Measurements from ENCODE around the gene NELFA.

NELFA gene

GRCh38 chr4:1982124-1983052 lies 26.4 kb downstream of the NELFA start:
- H3K4me3 ChIP-seq (ENCODE audit: low read depth, low read length): no peak overlapping the region

GRCh38 chr4:1981251-1982058 lies 27.3 kb downstream of the NELFA start:
- DNase-seq: no peak
- in situ Hi-C loops (cut with HindIII; ENCODE audit: low pct_ligation_motif_present, low sequenced_read_pairs): no loop called here
- TF ChIP-seq CTCF (IDR thresholded peaks at IDR 0.05; ENCODE audit: low read depth, low read length, missing control alignments): no peak
- Histone ChIP-seq H3K4me3 (ENCODE audit: low read depth, low read length) (no peak overlapping the region), H3K27ac (no peak overlapping the region), H3K27me3 (replicated peaks) (no peaks in the 10 kb centered on the region), H3K36me3 (replicated peaks) (peaks cover 59% of the 10 kb centered on the region)

More at GRCh38 chr4:1982124-1983052, 26.4 kb downstream of the NELFA start:
- in situ Hi-C loops (cut with HindIII; ENCODE audit: low pct_ligation_motif_present, low sequenced_read_pairs): no loop called here
- TF ChIP-seq CTCF (IDR thresholded peaks at IDR 0.05; ENCODE audit: low read depth, low read length, missing control alignments): no peak
- DNase-seq: no peak
- Histone ChIP-seq H3K27me3 (replicated peaks) (no peaks in the 10 kb centered on the region), H3K27ac (no peak overlapping the region), H3K36me3 (replicated peaks) (peaks cover 66% of the 10 kb centered on the region)

- no peak overlapping the region for H3K27ac ChIP-seq
- no peak overlapping the region for H3K4me3 ChIP-seq (ENCODE audit: low read depth, low read length)
- no peaks in the 10 kb centered on the region for H3K27me3 ChIP-seq (replicated peaks)
- TF ChIP-seq CTCF (IDR thresholded peaks at IDR 0.05; ENCODE audit: low read depth, low read length, missing control alignments): no peak
- H3K36me3 ChIP-seq (replicated peaks): peaks cover 57% of the 10 kb centered on the region
- in situ Hi-C loops (cut with HindIII; ENCODE audit: low pct_ligation_motif_present, low sequenced_read_pairs): no loop called here
- no peak for DNase-seq
Observed at GRCh38 chr4:1980561-1981041, 28.2 kb downstream of the NELFA start.

GRCh38 chr4:1979477-1980196 lies 29.1 kb downstream of the NELFA start:
- Histone ChIP-seq H3K27me3 (replicated peaks) (no peaks in the 10 kb centered on the region), H3K4me3 (ENCODE audit: low read depth, low read length) (no peak overlapping the region), H3K27ac (no peak overlapping the region), H3K36me3 (replicated peaks) (peaks cover 56% of the 10 kb centered on the region)
- in situ Hi-C loops (cut with HindIII; ENCODE audit: low pct_ligation_motif_present, low sequenced_read_pairs): no loop called here
- TF ChIP-seq CTCF (IDR thresholded peaks at IDR 0.05; ENCODE audit: low read depth, low read length, missing control alignments): no peak
- no peak for DNase-seq

- Histone ChIP-seq H3K27ac (no peak overlapping the region), H3K36me3 (replicated peaks) (peaks cover 50% of the 10 kb centered on the region), H3K4me3 (ENCODE audit: low read depth, low read length) (no peak overlapping the region), H3K27me3 (replicated peaks) (no peaks in the 10 kb centered on the region)
- in situ Hi-C loops (cut with HindIII; ENCODE audit: low pct_ligation_motif_present, low sequenced_read_pairs): no loop called here
- TF ChIP-seq CTCF (IDR thresholded peaks at IDR 0.05; ENCODE audit: low read depth, low read length, missing control alignments): no peak
- DNase-seq: no peak
Observed at GRCh38 chr4:1978741-1979476, 29.9 kb downstream of the NELFA start.

Data from brain microvascular endothelial cell (primary cell).